ENCODE measurements around the gene HSFX2.

Gene HSFX2

DNA sequence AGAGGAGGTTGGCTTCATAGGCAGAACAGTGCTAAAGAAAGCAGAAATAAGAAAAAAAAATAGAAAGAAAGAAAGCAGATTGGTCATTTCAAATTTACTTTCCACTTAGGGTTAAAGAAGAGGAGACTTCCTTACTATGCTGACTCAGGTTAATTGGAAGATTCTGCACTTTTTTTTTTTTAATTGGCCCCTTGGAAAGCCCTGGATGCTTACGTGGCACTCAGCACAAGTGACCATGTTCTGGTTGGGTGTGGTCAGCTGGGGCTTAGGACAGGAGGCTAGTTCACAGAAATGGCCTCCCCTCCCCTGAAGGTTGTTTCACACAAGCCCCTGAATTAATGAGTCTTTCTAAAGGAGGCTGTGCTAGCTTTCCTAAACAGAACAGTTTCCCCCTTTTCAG, 22.4 kb downstream of the HSFX2 start:
- no peak overlapping the region for H3K4me3 ChIP-seq (replicated peaks; ENCODE audit: low read depth, low read length)
- DNase-seq (ENCODE audit: extremely low read depth, low read depth): no peak
- TF ChIP-seq CTCF (IDR thresholded peaks at IDR 0.05; ENCODE audit: low read depth, low read length, missing control alignments): no peak

- no peak overlapping the region for H3K4me3 ChIP-seq (replicated peaks; ENCODE audit: low read depth, low read length)
- no peak for DNase-seq (ENCODE audit: extremely low read depth, low read depth)
- no peak for TF ChIP-seq CTCF (IDR thresholded peaks at IDR 0.05; ENCODE audit: low read depth, low read length, missing control alignments)
Measured at GRCh38 chrX:149571770-149572169, 23.3 kb downstream of the HSFX2 start.

- peak; percentile 2 for DNase-seq (ENCODE audit: extremely low read depth, low read depth)
- TF ChIP-seq CTCF (IDR thresholded peaks at IDR 0.05; ENCODE audit: low read depth, low read length, missing control alignments): no peak
Measured at GRCh38 chrX:149570668-149571067, 24.4 kb downstream of the HSFX2 start.

DNA sequence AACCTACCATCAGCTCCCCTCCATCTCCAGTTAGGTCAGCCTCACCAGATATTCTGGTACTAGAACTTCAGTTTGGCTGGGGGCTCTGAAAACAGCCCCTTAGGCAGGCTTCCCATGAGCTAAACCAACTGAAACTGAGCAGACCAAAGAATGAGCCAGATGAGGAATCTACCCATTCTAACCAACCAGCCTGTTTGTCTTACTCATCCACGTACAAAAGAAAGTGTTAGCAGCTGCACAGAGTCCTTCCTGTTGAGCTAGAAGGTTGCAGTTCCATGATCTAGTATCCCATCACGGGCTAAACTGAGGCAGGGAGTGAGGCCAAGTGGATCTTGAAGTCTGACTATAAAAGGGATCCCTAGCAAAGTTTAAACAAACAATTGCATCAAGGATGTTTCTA, 25.3 kb downstream of the HSFX2 start:
- no peak overlapping the region for H3K4me3 ChIP-seq (replicated peaks; ENCODE audit: low read depth, low read length)
- no peak for TF ChIP-seq CTCF (IDR thresholded peaks at IDR 0.05; ENCODE audit: low read depth, low read length, missing control alignments)
- DNase-seq (ENCODE audit: extremely low read depth, low read depth): no peak

More at GRCh38 chrX:149570668-149571067, 24.4 kb downstream of the HSFX2 start:
- no peak overlapping the region for H3K4me3 ChIP-seq (replicated peaks; ENCODE audit: low read depth, low read length)

- TF ChIP-seq CTCF (IDR thresholded peaks at IDR 0.05; ENCODE audit: low read depth, low read length, missing control alignments): no peak
- no peak for DNase-seq (ENCODE audit: extremely low read depth, low read depth)
Measured at GRCh38 chrX:149568701-149569296, 26.3 kb downstream of the HSFX2 start.

DNA sequence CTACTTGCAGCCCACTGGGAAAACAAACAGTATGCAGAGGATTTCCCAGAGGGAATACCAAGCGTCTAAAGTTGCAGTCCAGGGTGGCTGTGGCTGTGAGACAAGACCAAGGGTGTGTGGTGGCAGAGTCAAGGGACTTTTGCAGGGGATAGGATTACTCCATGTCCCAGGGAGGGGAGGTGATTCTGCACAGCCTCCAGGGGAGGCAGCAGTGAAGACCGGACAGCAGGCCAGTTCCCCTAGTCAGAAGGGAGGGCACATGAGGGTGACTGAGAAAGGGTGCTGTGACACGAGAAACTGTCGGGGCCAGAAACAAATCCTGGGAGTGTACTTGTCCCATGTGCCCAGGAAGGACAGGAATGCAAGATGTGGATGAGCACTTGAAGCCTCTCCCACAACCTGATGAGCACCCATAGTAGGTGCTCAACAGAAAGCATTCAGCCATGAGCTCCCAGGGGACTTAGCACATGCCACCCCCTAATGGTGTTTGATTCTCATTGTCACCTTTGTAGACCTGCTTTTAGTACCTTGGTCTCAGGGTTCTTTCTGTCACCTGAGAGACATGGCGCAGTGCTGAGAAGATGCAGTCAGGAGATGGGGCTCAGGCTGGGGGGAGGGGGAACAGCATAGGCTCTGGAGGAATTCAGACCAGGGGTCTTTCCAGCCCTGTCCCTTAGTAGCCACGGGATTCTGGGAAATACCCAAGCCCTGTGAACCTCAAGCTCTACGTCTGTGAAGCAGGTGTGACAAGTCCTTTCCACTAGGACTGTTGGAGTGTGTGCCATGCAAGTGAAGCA, 27.3 kb downstream of the HSFX2 start:
- no peak for TF ChIP-seq CTCF (IDR thresholded peaks at IDR 0.05; ENCODE audit: low read depth, low read length, missing control alignments)
- no peak overlapping the region for H3K4me3 ChIP-seq (replicated peaks; ENCODE audit: low read depth, low read length)
- no peak for DNase-seq (ENCODE audit: extremely low read depth, low read depth)

More at GRCh38 chrX:149568701-149569296, 26.3 kb downstream of the HSFX2 start:
- no peak overlapping the region for H3K4me3 ChIP-seq (replicated peaks; ENCODE audit: low read depth, low read length)

Data from HFF-Myc (cell line).